ENCODE data around the gene MAPKBP1.

MAPKBP1 gene

DNA sequence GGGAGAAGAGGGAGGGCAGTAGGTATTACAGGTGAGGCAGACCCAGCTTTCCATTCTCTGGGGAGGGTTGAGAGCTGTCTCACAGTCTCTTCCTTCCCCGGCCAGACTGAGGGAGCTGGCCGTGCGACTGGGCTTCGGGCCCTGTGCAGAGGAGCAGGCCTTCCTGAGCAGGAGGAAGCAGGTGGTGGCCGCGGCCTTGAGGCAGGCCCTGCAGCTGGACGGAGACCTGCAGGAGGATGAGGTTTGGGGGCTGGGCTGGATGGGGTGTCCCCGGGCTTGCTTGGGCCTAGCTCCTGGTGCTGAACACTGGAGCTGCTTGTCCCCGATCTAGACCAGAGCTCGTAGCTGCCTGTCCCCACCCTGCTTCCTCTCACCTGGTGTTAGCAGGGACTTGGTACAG, 69.3 kb downstream of the MAPKBP1 start:
- TF ChIP-seq, protein P1, sequence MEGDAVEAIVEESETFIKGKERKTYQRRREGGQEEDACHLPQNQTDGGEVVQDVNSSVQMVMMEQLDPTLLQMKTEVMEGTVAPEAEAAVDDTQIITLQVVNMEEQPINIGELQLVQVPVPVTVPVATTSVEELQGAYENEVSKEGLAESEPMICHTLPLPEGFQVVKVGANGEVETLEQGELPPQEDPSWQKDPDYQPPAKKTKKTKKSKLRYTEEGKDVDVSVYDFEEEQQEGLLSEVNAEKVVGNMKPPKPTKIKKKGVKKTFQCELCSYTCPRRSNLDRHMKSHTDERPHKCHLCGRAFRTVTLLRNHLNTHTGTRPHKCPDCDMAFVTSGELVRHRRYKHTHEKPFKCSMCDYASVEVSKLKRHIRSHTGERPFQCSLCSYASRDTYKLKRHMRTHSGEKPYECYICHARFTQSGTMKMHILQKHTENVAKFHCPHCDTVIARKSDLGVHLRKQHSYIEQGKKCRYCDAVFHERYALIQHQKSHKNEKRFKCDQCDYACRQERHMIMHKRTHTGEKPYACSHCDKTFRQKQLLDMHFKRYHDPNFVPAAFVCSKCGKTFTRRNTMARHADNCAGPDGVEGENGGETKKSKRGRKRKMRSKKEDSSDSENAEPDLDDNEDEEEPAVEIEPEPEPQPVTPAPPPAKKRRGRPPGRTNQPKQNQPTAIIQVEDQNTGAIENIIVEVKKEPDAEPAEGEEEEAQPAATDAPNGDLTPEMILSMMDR (IDR thresholded peaks at IDR 0.05; ENCODE audit: low read depth, low read length), result no peak
- no peak for DNase-seq (ENCODE audit: extremely low read depth, low read depth)

GRCh38 chr15:41844814-41845213, 70.5 kb downstream of the MAPKBP1 start:
- TF ChIP-seq, protein P1 (IDR thresholded peaks at IDR 0.05; ENCODE audit: low read depth, low read length), result no peak
- DNase-seq (ENCODE audit: extremely low read depth, low read depth), result no peak

DNA sequence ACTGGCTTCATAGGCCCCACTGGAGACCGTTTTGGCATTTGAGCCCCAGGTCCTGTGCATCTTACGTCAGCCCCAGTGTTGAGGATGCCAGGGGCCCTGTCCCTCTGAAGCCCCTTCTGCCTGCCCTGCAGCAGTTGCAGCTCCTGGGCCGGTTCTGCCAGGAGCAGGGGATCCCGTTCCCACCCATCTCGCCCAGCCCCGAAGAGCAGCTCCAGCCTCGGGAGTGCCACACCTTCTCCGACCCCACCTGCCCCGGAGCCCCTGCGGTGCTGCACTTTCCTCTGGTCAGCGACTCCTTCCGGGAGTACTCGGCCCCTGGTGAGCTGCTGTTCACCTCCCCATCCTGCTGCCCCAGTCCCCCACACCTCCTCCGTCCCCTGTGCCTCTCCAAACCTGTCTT, 72.9 kb downstream of the MAPKBP1 start:
- no peak for DNase-seq (ENCODE audit: extremely low read depth, low read depth)
- TF ChIP-seq, protein P1 (IDR thresholded peaks at IDR 0.05; ENCODE audit: low read depth, low read length), result no peak

DNA sequence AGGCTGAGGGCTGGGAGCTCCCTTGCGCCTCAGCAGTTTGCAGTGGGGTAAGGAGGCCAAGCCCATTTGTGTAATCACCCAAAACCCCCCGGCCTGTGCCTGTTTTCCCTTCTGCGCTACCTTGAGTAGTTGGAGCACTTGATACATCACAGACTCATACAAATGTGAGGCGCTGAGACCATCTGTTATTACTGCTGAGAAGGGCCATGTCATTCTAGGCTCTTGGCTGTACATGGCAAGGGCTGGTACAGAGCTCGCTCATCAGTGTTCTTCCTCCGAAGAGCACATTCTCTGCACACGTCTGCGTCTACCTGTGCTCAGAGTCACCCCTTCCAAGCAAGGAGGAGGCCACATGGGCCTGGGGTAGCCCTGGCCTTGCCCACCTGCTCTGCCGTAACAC, 73.7 kb downstream of the MAPKBP1 start:
- TF ChIP-seq, protein P1 (IDR thresholded peaks at IDR 0.05; ENCODE audit: low read depth, low read length), result no peak
- no peak for DNase-seq (ENCODE audit: extremely low read depth, low read depth)

DNA sequence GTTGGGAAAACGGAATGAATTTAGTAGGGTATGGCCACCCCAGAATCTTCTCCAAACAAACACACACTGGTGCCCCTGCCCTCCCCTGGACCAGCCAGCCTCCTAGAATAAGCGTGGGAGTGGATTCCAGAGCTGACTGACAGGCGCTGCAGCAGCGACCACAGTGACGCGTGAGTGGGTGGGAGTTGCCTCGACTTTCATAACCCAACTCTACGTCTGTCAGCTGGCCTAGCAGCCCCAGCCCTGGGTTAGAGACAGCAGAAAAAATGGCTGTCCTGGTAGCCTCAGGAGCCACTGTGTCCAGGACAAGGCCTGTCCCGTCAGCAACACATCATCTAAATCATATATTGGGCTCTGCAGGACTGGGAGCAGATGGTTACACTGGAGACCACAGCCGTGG, 74.3 kb downstream of the MAPKBP1 start:
- TF ChIP-seq, protein P1 (IDR thresholded peaks at IDR 0.05; ENCODE audit: low read depth, low read length), result no peak
- no peak for DNase-seq (ENCODE audit: extremely low read depth, low read depth)

DNA sequence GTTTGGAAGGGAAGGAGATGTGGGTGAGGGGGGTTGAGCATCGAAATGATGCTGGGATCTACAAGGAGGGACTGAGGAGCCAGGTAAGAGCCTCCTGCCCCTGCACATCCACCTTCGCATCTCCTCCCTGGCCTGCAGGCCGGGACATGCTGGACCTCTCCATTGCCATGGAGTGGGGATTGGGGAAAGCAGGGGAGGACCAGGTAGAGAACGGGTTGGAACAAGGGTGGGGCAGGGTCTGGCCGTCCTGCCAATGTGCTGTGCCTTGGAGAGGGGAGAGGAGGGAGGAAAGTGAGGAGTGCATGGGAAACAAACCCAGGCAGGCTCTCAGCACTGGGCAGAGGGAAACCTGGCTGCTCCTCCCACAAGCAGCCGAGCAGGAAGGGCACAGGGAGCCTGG, 74.9 kb downstream of the MAPKBP1 start:
- DNase-seq (ENCODE audit: extremely low read depth, low read depth), result no peak

GRCh38 chr15:41849861-41850260, 75.6 kb downstream of the MAPKBP1 start:
- DNase-seq (ENCODE audit: extremely low read depth, low read depth), result no peak
- TF ChIP-seq, protein P1 (IDR thresholded peaks at IDR 0.05; ENCODE audit: low read depth, low read length), result no peak

More for the DNA sequence above, 74.9 kb downstream of the MAPKBP1 start:
- TF ChIP-seq, protein P1 (IDR thresholded peaks at IDR 0.05; ENCODE audit: low read depth, low read length), result no peak
